ENCODE results near the gene HBE1. TPM values are rescaled to one million over a fixed set of nuclear protein-coding genes. Genes with fewer than 3 reads are reported as not detected.
A peak's percentile ranks its signal among the peaks of the same experiment; 100 is the strongest.

HBE1 gene
- total and polyA plus RNA-seq, 9 of the 15 experiments (the other 6 are each of a cell fraction or from before 2014, with no cell fraction given): 612 to 10,250 (median 2,181) TPM

DNA sequence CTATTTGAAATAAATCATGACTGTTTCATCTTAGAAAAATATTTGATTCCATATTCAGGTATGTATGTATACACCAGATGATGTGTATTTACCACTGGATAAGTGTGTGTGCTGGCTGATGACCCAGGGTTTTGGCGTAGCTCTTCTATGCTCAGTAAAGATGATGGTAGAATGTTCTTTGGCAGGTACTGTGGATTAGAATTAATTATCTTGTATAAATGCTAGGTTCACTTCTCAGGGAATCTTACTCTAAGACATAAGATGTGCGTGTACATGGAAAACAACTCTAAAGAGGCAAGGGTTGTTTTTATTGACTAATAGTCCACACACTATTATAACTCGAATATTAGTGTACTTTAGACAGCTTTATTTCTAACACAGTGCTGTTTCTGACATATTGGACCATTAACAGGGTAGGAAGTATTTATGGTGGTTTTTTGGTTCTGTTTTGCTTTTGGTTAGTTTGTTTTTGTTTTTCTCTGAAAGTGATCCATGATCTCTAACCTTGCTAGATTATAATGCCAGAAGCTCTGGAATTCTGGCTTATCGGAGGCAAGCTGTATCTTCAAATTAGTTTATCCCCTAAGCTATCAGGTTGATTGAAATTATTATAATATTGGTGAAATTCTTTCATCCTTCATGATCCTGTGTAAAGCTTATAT lies 19.1 kb downstream of the HBE1 start:
- H3K9me3 ChIP-seq (replicated peaks; ENCODE audit: control insufficient read depth, insufficient read depth, low read depth, low read length): no peaks in the 10 kb centered on the region
- H3K36me3 ChIP-seq (ENCODE audit: control insufficient read depth, insufficient read depth, low read length): peaks cover 44% of the 10 kb centered on the region
- H3K27me3 ChIP-seq (ENCODE audit: control insufficient read depth in 2 of 2, insufficient read depth in 2 of 2, low read length in 2 of 2): no peaks in the 10 kb centered on the region
- in situ Hi-C loops (cut with MboI): no loop called here
- no peaks in the 10 kb centered on the region for H3K9me1 ChIP-seq (ENCODE audit: control insufficient read depth, insufficient read depth, low read length)
- peak overlapping the region; percentile 58 for H3K4me3 ChIP-seq
- peaks cover 4% of the 10 kb centered on the region; the same call in 1 of the 2 replicates for H4K20me1 ChIP-seq (replicated peaks; ENCODE audit: control insufficient read depth, insufficient read depth, low read length)
- no peak for ATAC-seq
- peak overlapping the region in 1 of 2 experiments; percentile 70; a peak in 2 of 4 replicates for H3K9ac ChIP-seq (ENCODE audit: insufficient read depth in 1 of 2, low read depth in 2 of 2, low read length in 2 of 2)
- 39% methylated on average over 4 of the region's 4 CpGs for WGBS (ENCODE audit: insufficient coverage, low coverage, missing lambda C conversion rate)
- peaks cover 4% of the 10 kb centered on the region in 2 experiments for H3K4me1 ChIP-seq (replicated peaks in 1 of 2; ENCODE audit: control insufficient read depth in 2 of 2, insufficient read depth in 2 of 2, low read length in 2 of 2)
- H2AFZ ChIP-seq (ENCODE audit: low read depth, low read length): no peak overlapping the region
- peak in 1 of 4 experiments; percentile 45 for DNase-seq (ENCODE audit: extremely low read depth in 1 of 4, low spot score in 3 of 4)
- FAIRE-seq: no peak
- H3K4me2 ChIP-seq (ENCODE audit: insufficient read depth, low read length): peak overlapping the region; percentile 94
- ChIA-PET CTCF (ENCODE audit: low intra/inter-chr PET ratio) (no interaction called here), POLR2A (interaction anchor here (0.7 to 6.9 kb wide), 13 partner anchors 9 to 225 kb away, joined by 3 to 30 read pairs (median 4); partner anchors contain the start of gene HBE1)
- peak overlapping the region; percentile 73 for H3K27ac ChIP-seq (ENCODE audit: extremely low read depth, low read depth, low read length)
- BruUV-seq (replicated peaks): no TSS peak
- intact Hi-C loops (cut with micrococcal nuclease): loop anchor here (2.0 kb wide), 1 partner anchor 46 kb away; no protein-coding TSS in a partner anchor
- H3K79me2 ChIP-seq (ENCODE audit: control insufficient read depth, insufficient read depth, low read length): peaks cover 89% of the 10 kb centered on the region
- TF ChIP-seq, protein P1, sequence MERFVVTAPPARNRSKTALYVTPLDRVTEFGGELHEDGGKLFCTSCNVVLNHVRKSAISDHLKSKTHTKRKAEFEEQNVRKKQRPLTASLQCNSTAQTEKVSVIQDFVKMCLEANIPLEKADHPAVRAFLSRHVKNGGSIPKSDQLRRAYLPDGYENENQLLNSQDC (CRISPR knock-in tag; IDR thresholded peaks at IDR 0.05): 0 out of 2 replicates have a peak, but pooled peaks have one; percentile 58
- TF ChIP-seq POLR2A (conservative IDR thresholded peaks at IDR 0.05): peak; percentile 20; the same call in 1 of the 2 replicates
- TF ChIP-seq, protein P2, sequence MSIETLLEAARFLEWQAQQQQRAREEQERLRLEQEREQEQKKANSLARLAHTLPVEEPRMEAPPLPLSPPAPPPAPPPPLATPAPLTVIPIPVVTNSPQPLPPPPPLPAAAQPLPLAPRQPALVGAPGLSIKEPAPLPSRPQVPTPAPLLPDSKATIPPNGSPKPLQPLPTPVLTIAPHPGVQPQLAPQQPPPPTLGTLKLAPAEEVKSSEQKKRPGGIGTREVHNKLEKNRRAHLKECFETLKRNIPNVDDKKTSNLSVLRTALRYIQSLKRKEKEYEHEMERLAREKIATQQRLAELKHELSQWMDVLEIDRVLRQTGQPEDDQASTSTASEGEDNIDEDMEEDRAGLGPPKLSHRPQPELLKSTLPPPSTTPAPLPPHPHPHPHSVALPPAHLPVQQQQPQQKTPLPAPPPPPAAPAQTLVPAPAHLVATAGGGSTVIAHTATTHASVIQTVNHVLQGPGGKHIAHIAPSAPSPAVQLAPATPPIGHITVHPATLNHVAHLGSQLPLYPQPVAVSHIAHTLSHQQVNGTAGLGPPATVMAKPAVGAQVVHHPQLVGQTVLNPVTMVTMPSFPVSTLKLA (conservative IDR thresholded peaks at IDR 0.05): 0 out of 4 replicates have a peak, but pooled peaks of 1 of the 2 experiments have one; percentile 4
- no peak for TF ChIP-seq CHD4 (IDR thresholded peaks at IDR 0.05; ENCODE audit: insufficient read depth, insufficient replicate concordance, low read depth, low read length, poor library complexity, severe bottlenecking)
- TF ChIP-seq, protein P3, sequence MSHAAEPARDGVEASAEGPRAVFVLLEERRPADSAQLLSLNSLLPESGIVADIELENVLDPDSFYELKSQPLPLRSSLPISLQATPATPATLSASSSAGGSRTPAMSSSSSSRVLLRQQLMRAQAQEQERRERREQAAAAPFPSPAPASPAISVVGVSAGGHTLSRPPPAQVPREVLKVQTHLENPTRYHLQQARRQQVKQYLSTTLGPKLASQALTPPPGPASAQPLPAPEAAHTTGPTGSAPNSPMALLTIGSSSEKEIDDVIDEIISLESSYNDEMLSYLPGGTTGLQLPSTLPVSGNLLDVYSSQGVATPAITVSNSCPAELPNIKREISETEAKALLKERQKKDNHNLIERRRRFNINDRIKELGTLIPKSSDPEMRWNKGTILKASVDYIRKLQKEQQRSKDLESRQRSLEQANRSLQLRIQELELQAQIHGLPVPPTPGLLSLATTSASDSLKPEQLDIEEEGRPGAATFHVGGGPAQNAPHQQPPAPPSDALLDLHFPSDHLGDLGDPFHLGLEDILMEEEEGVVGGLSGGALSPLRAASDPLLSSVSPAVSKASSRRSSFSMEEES (CRISPR knock-in tag; IDR thresholded peaks at IDR 0.05): 0 out of 2 replicates have a peak, but pooled peaks have one; percentile 4
- TF ChIP-seq, protein P4, sequence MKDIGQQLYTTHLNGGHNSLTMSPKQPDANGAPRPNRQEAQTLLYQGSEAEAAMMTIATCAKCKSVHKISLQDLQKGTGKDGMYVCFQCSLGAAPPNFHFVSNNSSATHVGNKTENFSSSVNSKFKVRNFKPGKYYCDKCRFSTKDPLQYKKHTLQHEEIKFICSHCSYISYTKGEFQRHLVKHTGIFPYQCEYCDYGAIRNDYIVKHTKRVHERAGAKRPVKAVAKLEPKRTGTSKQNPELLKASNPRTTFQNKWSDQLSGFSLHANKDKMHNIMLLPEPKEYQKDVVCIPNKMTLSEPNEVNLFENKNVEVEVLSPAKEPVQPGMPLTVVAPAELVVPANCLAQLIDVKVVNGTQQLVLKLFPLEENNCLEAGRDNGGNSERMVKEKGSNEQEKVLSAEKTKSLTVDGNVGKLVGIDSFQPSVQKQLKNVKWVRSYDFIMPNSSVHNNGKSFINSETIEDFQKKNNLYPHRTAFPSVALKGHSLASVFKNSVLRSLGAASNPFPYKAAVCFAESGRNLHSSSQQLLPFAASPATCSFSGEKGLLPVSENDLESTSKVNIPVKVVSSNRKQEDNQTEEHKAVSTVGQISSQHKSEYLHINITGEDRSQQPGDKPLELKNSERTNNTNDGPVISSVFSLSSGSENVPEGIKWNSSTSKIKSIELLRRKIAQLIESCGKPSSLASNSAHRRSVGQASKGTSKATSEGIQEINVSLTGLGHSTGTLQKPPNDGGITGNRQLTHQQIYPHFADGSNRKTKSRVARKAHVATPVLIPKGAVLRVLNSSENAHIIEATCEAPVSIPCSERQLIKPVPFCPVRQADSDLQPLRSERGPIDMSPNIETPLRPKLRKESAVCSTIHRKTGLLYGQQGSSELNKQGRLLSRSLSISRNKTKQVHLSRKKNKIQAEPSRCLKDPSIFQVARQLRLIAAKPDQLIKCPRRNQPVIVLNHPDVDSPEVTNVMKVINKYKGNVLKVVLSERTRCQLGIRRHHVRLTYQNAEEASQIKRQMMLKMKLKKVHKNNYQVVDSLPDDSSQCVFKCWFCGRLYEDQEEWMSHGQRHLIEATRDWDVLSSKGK (CRISPR knock-in tag; IDR thresholded peaks at IDR 0.05): no peak
- TF ChIP-seq ETS2 (tag; IDR thresholded peaks at IDR 0.05; ENCODE audit: borderline replicate concordance, poor library complexity, severe bottlenecking): no peak
- no peak for TF ChIP-seq RFX5 (IDR thresholded peaks at IDR 0.05; ENCODE audit: low read depth, low read length)
- TF ChIP-seq ZNF668 (CRISPR knock-in tag; IDR thresholded peaks at IDR 0.05): 0 out of 2 replicates have a peak, but pooled peaks have one; percentile 36
- no peak for TF ChIP-seq YY1 (IDR thresholded peaks at IDR 0.05; ENCODE audit: borderline replicate concordance in 1 of 3, control insufficient read depth in 1 of 3, extremely low read depth in 1 of 3, insufficient read depth in 3 of 3, insufficient read length in 1 of 3, insufficient replicate concordance in 2 of 3, low read depth in 1 of 3, low read length in 2 of 3)

Measured in K562 (cell line).